AG09319 (cell line): ENCODE data around the gene RPS21.

Experiments used
- DNase-seq: peaks from one replicate; pipeline ENCODE4 v3.0.0-alpha.2; 2010; ENCODE audit warnings: low read depth; ENCODE audit errors: extremely low read depth
- CTCF ChIP-seq: IDR thresholded peaks from 2 replicates; pipeline ENCODE4 v1.5.1; 2011; ENCODE audit warnings: low read depth, mild to moderate bottlenecking, inconsistent platforms, low read length, moderate library complexity

The RPS21 gene

DNA sequence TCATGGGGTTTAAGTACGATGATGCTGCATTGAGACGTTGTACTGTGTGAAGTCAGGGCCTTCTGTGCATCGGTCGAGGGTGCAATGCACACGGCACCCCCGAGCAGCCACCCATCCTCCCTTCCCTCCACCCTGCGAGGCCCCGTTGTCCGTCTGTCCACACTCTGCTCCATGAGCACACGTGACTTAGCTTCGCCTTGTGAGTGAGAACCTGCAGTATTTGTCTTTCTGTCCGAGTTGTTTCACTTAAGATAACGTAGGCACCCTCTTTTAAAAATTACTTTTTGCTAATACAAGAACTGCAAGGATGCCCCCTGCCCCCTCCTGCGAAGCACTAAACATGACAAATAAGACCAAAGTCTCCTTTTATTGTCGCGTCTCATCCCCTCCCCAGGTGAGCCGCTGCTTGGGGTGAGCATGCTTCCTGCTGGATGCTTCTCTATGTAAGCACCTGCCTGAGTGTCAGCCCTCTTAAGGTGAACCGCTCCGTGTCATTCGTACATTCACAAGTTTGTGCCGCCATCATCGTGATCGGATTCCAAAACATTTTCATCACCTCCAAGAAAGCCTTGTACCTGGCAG, 44.1 kb downstream of the RPS21 start:
- no peak for DNase-seq
- no peak for TF ChIP-seq CTCF

- no peak for TF ChIP-seq CTCF
- DNase-seq: no peak
These were observed 47.0 kb downstream of the RPS21 start for GRCh38 chr20:62433658-62434497.

DNA sequence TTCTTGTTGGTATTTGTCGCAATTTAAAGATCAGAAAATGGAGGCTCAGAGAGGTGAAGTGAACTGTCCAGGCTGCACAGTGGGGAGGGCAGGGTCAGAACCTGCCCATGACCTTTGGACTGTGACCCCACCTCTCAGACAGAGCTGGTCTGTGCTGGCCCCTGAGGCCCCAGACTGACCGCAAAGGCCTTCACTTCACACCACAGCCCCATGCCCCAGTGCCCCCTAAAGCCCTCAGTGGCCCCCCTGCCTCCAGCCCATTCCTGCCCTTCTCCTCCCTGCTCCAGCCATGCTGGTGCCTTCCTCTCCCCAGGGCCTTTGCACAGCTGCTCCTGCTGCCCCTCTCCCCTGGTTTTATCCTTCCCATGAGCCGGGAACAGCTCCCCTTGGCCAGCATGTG, 49.8 kb downstream of the RPS21 start:
- TF ChIP-seq CTCF: no peak
- no peak for DNase-seq

- DNase-seq: no peak
- no peak for TF ChIP-seq CTCF
These were observed 50.6 kb downstream of the RPS21 start for GRCh38 chr20:62437496-62437895.

DNA sequence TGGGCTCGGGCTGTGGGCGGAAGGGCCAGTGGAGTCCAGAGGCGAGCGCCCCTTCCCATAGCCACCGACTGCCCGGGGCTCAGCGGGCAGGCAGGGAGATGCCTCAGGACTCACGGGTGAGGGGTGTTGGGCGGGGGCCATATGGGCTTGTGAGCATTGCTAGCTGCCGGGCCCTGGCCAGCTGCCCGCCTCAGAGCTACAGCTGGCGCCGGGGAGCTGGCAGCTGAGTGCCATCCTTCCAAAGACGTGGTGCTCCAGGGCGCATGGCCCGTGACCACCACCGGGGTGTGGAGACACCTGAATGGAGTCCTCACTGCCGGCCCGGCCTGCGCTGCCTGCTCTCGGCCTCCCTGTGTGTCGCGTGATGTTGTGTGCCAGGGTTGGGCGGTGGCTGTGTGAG, 51.0 kb downstream of the RPS21 start:
- DNase-seq: no peak
- no peak for TF ChIP-seq CTCF
